Melanocyte of skin (primary cell): ENCODE measurements around the gene ELOVL1. TPM values are rescaled to one million over a fixed set of nuclear protein-coding genes. Genes with fewer than 3 reads are reported as not detected.

Experiments
- total RNA-seq, 2 donors: library from RNA; depleted of rRNA; stranded (reverse); fragments of >200 nt; gene quantifications; 2 replicates each; pipeline ENCODE4 v1.2.3, GENCODE V29; 2012

Gene ELOVL1
- total RNA-seq: 10 to 100 TPM; 43.4 to 54.3 TPM

GRCh38 chr1:43367904-43368645 is at the start of gene ELOVL1:
Gene ELOVL1, minus strand, starts transcription at chr1:43368011. Its CDS starts 2,402 bp downstream, at chr1:43365609.

DNA sequence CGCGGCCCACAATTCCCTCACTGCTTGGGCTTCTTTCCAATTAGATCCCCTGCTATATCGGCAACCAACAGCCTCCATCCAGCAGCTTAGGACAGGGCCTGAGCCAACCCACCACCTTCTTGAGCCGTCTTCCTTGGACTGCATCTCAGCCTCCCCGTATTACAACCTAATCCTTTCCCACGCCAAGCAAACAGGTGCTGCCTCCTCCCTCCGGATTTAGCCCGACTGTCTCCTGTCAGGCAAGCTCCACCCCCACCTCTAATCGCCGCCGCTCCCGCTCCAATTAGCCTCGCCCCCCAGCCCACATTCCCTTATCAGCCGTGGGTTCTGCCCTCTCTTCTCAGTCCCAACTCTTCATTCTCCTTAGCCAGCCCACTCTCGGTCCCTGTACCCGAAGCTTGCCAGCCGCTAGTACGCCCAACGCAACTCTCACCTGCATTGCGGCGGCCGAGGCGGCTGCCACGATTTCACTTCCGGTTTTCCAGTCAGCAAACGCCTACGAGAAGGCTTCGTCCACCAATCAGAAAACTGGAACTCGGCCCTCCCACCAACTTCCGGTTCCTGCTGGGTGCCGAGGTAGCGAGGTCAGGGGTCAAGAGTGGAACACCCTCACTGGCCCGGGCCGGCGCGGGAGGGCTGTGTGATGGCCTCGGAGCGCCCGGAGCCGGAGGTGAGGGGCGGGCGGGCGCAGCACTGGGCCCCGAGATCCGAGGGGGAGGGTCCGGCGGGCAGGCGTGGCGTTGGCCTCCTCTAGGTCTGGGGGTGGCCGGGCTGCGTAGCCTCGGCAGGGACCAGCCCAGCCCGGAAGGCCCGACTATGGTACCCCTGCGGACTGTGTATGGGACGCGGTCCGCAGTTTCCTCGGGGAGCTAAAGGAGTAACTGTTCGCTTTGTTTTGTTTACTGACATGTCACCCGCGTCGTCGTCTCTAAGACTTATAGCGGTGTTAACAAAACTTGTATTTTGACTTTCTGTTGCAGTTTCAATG is 21.8 kb upstream of the ELOVL1 start, which contains the start of the genes MED8 and SZT2:
MED8 (minus strand) TSS at position 475 of the 988 bp plus-strand sequence; CDS start at position 439, 36 bp downstream.
SZT2 (plus strand) TSS at position 574 of the 988 bp plus-strand sequence; CDS start at position 644, 70 bp downstream.

GRCh38 chr1:43358746-43359693 is 8.8 kb downstream of the ELOVL1 start, which contains the start of gene CDC20:
Gene CDC20, plus strand, starts transcription at chr1:43358981. Its CDS starts 235 bp downstream, at chr1:43359216.

DNA sequence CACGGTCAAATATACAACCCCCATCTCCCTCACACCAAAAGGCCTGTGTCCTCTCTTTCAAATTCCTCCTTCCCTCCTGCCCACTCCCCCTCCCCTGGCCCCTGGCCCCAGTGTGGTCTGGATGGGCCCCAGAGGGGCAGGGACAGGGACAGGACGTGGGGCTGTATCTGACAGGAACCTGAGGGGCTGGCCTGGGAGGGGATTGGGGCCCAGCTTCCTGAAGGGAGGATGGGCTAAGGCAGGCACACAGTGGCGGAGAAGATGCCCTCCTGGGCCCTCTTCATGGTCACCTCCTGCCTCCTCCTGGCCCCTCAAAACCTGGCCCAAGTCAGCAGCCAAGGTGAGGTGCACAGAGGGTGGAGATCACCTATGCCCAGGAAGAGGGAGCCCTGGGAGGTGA is 30.2 kb downstream of the ELOVL1 start, which contains the start of gene MPL:
MPL (plus strand) TSS at position 231 of the 400 bp plus-strand sequence; CDS start at position 262, 31 bp downstream.

Other genes with a start within 250 kb of the ELOVL1 start
- 100 to 1,000 TPM in 1 of 2 donors, 10 to 100 TPM in 1; 55.4 to 108 TPM for gene EBNA1BP2, start 195.7 kb downstream of the ELOVL1 start, total RNA-seq
- gene CFAP57, start 195.7 kb downstream of the ELOVL1 start, total RNA-seq: not detected
- gene TMEM125, start 98.0 kb downstream of the ELOVL1 start, total RNA-seq: not detected
- gene C1orf210, start 82.4 kb downstream of the ELOVL1 start, total RNA-seq: not detected
- gene TIE1, start 67.0 kb downstream of the ELOVL1 start, total RNA-seq: not detected
- not detected for gene MPL, start 30.2 kb downstream of the ELOVL1 start, total RNA-seq
- 100 to 1,000 TPM in 1 of 2 donors, 10 to 100 TPM in 1; 39.6 to 135 TPM for gene CDC20, start 9.0 kb downstream of the ELOVL1 start, total RNA-seq
- gene MED8, start 21.8 kb upstream of the ELOVL1 start, total RNA-seq: 10 to 100 TPM; 39.6 to 57.3 TPM
- gene SZT2, start 21.9 kb upstream of the ELOVL1 start, total RNA-seq: 10 to 100 TPM; 23.6 to 34.1 TPM
- gene HYI, start 85.9 kb upstream of the ELOVL1 start, total RNA-seq: 10 to 100 TPM; 14.3 to 16.2 TPM
- 1 to 10 TPM; 1.7 to 6.7 TPM for gene PTPRF, start 162.9 kb upstream of the ELOVL1 start, total RNA-seq